Tibial nerve (tissue), 4 donors: ENCODE measurements around the gene TBC1D22B. TPM values are rescaled to one million over a fixed set of nuclear protein-coding genes. Genes with fewer than 3 reads are reported as not detected.
A peak's percentile ranks its signal among the peaks of the same experiment; 100 is the strongest.

ENCODE experiments used
- DNase-seq, 2 donors: peaks; one replicate each; pipeline ENCODE4 v3.0.0-alpha.2; 2019; ENCODE audit warnings: low spot score in 2 of 2
- H3K27ac ChIP-seq, 4 donors: fragments of 200-600 bp; sonication (generic) in 3 of 4; one replicate each; pipeline ENCODE4 v1.5.1; 2017 to 2019; ENCODE audit warnings: mild to moderate bottlenecking in 1 of 4
- H3K27me3 ChIP-seq, 2 donors: fragments of 200-600 bp; sonication (generic) in 1 of 2; one replicate each; pipeline versions ENCODE4 v1.5.1 to v1.6.0; 2017 to 2019
- H3K36me3 ChIP-seq, 3 donors: fragments of 200-600 bp; sonication (generic); one replicate each; pipeline ENCODE4 v1.5.1; 2018 to 2019
- H3K4me1 ChIP-seq, 4 donors: fragments of 200-600 bp; sonication (generic) in 3 of 4; one replicate each; pipeline ENCODE4 v1.5.1; 2017 to 2019
- H3K4me3 ChIP-seq, 4 donors: fragments of 200-600 bp; sonication (generic) in 3 of 4; one replicate each; pipeline ENCODE4 v1.5.1; 2017 to 2019; ENCODE audit warnings: mild to moderate bottlenecking in 1 of 4, moderate library complexity in 1 of 4
- H3K9me3 ChIP-seq, 4 donors: fragments of 200-600 bp; sonication (generic) in 3 of 4; one replicate each; pipeline ENCODE4 v1.5.1; 2017 to 2019
- CTCF ChIP-seq, 5 experiments: fragments of 200-600 bp in 3 of 5; fragments of 450-650 bp in 2 of 5; sonication (generic) in 3 of 5; IDR thresholded peaks; one replicate each; pipeline ENCODE4 v1.5.1; 2016 to 2019; ENCODE audit warnings: antibody characterized with exemption in 5 of 5, mild to moderate bottlenecking in 3 of 5, moderate library complexity in 2 of 5
- EP300 ChIP-seq, 2 donors: sonication (generic); formaldehyde crosslinking; IDR thresholded peaks; one replicate each; pipeline ENCODE4 v1.6.1; 2017; ENCODE audit warnings: antibody characterized with exemption in 2 of 2, mild to moderate bottlenecking in 1 of 2
- POLR2A ChIP-seq, 2 donors: fragments of 450-650 bp; IDR thresholded peaks; one replicate each; pipeline ENCODE4 v1.6.1; 2017; ENCODE audit warnings: antibody characterized with exemption in 2 of 2, mild to moderate bottlenecking in 2 of 2, moderate library complexity in 2 of 2
- WGBS, 2 donors: methylation state at CpG; one replicate each; pipeline ENCODE4 v1.1.5; 2018; 5-methylcytosine and 5-hydroxymethylcytosine counted together
- total RNA-seq, 4 donors: library from RNA; depleted of rRNA; stranded (reverse); fragments of >200 nt; gene quantifications; one replicate each; pipeline ENCODE4 v1.1.0, GENCODE V29; 2016

TBC1D22B gene
- total RNA-seq, 4 donors from 2014 or later = 5.1 to 9.4 (median 7.7) TPM

- H3K27ac ChIP-seq = peak overlapping the region in 3 of 4 donors; percentile 87 to 88 (median 88)
- TF ChIP-seq EP300 (IDR thresholded peaks at IDR 0.05) (no peak), POLR2A (IDR thresholded peaks at IDR 0.05) (no peak), CTCF (IDR thresholded peaks at IDR 0.05) (no peak)
- peak overlapping the region; percentile 43 to 89 (median 78) for H3K4me3 ChIP-seq
- 18 to 19% methylated on average over 11 of the region's 11 CpGs for WGBS, 2 donors
- peaks cover 0 to 23% (median 16%) of the 10 kb centered on the region in 4 donors for H3K4me1 ChIP-seq
- no peaks in the 10 kb centered on the region for H3K9me3 ChIP-seq
- no peaks in the 10 kb centered on the region for H3K27me3 ChIP-seq
- no peaks in the 10 kb centered on the region for H3K36me3 ChIP-seq
- no peak for DNase-seq
Observed at GRCh38 chr6:37258405-37259105, 983 bp downstream of the TBC1D22B start.

- Histone ChIP-seq H3K9me3 (no peaks in the 10 kb centered on the region), H3K27ac (no peak overlapping the region), H3K4me1 (peaks cover 0 to 23% (median 16%) of the 10 kb centered on the region in 4 donors), H3K4me3 (no peak overlapping the region), H3K36me3 (no peaks in the 10 kb centered on the region), H3K27me3 (no peaks in the 10 kb centered on the region)
- TF ChIP-seq CTCF (IDR thresholded peaks at IDR 0.05) (no peak), EP300 (IDR thresholded peaks at IDR 0.05) (no peak), POLR2A (IDR thresholded peaks at IDR 0.05) (no peak)
- 37 to 39% methylated on average over 2 of the region's 2 CpGs for WGBS, 2 donors
- DNase-seq = no peak
Observed at GRCh38 chr6:37259191-37259590, 1.6 kb downstream of the TBC1D22B start.

GRCh38 chr6:37260040-37260439 is 2.5 kb downstream of the TBC1D22B start:
- DNase-seq = no peak
- Histone ChIP-seq H3K36me3 (no peaks in the 10 kb centered on the region), H3K9me3 (no peaks in the 10 kb centered on the region), H3K4me1 (peaks cover 0 to 23% (median 16%) of the 10 kb centered on the region in 4 donors), H3K4me3 (no peak overlapping the region), H3K27ac (no peak overlapping the region), H3K27me3 (no peaks in the 10 kb centered on the region)
- 80 to 81% methylated on average over 2 of the region's 2 CpGs for WGBS, 2 donors
- no peak for TF ChIP-seq EP300 (IDR thresholded peaks at IDR 0.05)
- TF ChIP-seq CTCF (IDR thresholded peaks at IDR 0.05) = no peak
- TF ChIP-seq POLR2A (IDR thresholded peaks at IDR 0.05) = no peak

- H3K36me3 ChIP-seq = no peaks in the 10 kb centered on the region
- H3K27ac ChIP-seq = no peak overlapping the region
- no peak overlapping the region for H3K4me3 ChIP-seq
- H3K27me3 ChIP-seq = no peaks in the 10 kb centered on the region
- no peak for TF ChIP-seq POLR2A (IDR thresholded peaks at IDR 0.05)
- TF ChIP-seq CTCF (IDR thresholded peaks at IDR 0.05) = no peak
- no peak for TF ChIP-seq EP300 (IDR thresholded peaks at IDR 0.05)
- H3K4me1 ChIP-seq = peaks cover 0 to 23% (median 16%) of the 10 kb centered on the region in 4 donors
- 94 to 100% methylated on average over 1 of the region's 1 CpG for WGBS, 2 donors
- H3K9me3 ChIP-seq = no peaks in the 10 kb centered on the region
- DNase-seq = no peak
Observed at GRCh38 chr6:37260444-37260843, 2.9 kb downstream of the TBC1D22B start.

GRCh38 chr6:37261198-37261597 is 3.6 kb downstream of the TBC1D22B start:
- peaks cover 0 to under 1% (median 0%) of the 10 kb centered on the region in 4 donors for H3K9me3 ChIP-seq
- no peak overlapping the region for H3K4me3 ChIP-seq
- H3K27ac ChIP-seq = no peak overlapping the region
- no peaks in the 10 kb centered on the region for H3K36me3 ChIP-seq
- TF ChIP-seq EP300 (IDR thresholded peaks at IDR 0.05) = no peak
- TF ChIP-seq CTCF (IDR thresholded peaks at IDR 0.05) = no peak
- no peak for TF ChIP-seq POLR2A (IDR thresholded peaks at IDR 0.05)
- DNase-seq = no peak
- H3K4me1 ChIP-seq = peaks cover 0 to 23% (median 16%) of the 10 kb centered on the region in 4 donors
- 91 to 96% methylated on average over 5 of the region's 5 CpGs for WGBS, 2 donors
- H3K27me3 ChIP-seq = no peaks in the 10 kb centered on the region
